GM10847 (cell line): Measurements from ENCODE around the gene RAB25.
A peak's percentile ranks its signal among the peaks of the same experiment; 100 is the strongest.

Experiments used
- POLR2A ChIP-seq: IDR thresholded peaks from 2 replicates; pipeline ENCODE4 v1.6.1; 2011; ENCODE audit not compliant: insufficient read length; ENCODE audit errors: extremely low read depth

RAB25 gene

GRCh38 chr1:156060937-156061636, at the start of gene RAB25:
TSS of gene RAB25 (plus strand) at chr1:156061160. CDS start at chr1:156061401, 241 bp downstream.
- TF ChIP-seq POLR2A = no peak

GRCh38 chr1:156012051-156012817, 48.7 kb upstream of the RAB25 start:
- no peak for TF ChIP-seq POLR2A

GRCh38 chr1:156014829-156015228, 46.1 kb upstream of the RAB25 start:
- TF ChIP-seq POLR2A = no peak

- no peak for TF ChIP-seq POLR2A
Measured at GRCh38 chr1:156019946-156020292, 41.0 kb upstream of the RAB25 start.

- TF ChIP-seq POLR2A = peak; percentile 86
Measured at GRCh38 chr1:156020293-156021092, 40.5 kb upstream of the RAB25 start, which contains the start of gene SSR2. TSS of gene SSR2 (minus strand) at chr1:156020951. CDS start at chr1:156020167, 784 bp downstream.

GRCh38 chr1:156021093-156021428, 39.9 kb upstream of the RAB25 start:
- no peak for TF ChIP-seq POLR2A

- no peak for TF ChIP-seq POLR2A
Measured at GRCh38 chr1:156021954-156022353, 39.0 kb upstream of the RAB25 start.

GRCh38 chr1:156024801-156025200, 36.2 kb upstream of the RAB25 start:
- no peak for TF ChIP-seq POLR2A

GRCh38 chr1:156025876-156026275, 35.1 kb upstream of the RAB25 start:
- no peak for TF ChIP-seq POLR2A

GRCh38 chr1:156026588-156026987, 34.4 kb upstream of the RAB25 start:
- no peak for TF ChIP-seq POLR2A

- TF ChIP-seq POLR2A = no peak
Measured at GRCh38 chr1:156033011-156033410, 27.9 kb upstream of the RAB25 start.

GRCh38 chr1:156042828-156043227, 18.1 kb upstream of the RAB25 start:
- TF ChIP-seq POLR2A = no peak

GRCh38 chr1:156045076-156045475, 15.9 kb upstream of the RAB25 start:
- no peak for TF ChIP-seq POLR2A

- no peak for TF ChIP-seq POLR2A
Measured at GRCh38 chr1:156048663-156049258, 12.2 kb upstream of the RAB25 start.

- no peak for TF ChIP-seq POLR2A
Measured at GRCh38 chr1:156050376-156050775, 10.6 kb upstream of the RAB25 start.
